ENCODE measurements around the gene NINJ2. TPM values are rescaled to one million over a fixed set of nuclear protein-coding genes. Genes with fewer than 3 reads are reported as not detected.

Gene NINJ2
- total RNA-seq, 2 donors from 2014 or later: 2.1 to 4.2 TPM

DNA sequence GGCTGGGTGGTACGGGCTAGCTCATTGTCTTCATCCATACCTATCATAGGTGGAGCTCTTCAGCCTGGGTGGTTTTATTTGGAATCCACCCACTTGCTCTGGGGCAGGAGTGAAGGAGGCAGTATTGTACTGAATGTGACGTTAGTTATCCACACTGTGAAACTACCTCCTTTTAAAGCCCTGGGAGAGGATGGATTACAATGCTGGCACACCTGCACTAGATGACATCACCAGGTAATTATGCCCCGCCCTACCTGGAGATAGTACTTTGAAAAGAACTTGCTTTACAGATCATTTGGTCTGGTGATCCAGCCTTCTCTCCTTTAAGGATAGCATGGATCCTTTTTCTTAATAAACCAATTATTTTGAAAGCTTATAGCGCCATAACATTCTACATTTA lies 125.5 kb downstream of the NINJ2 start:
- intact Hi-C loops (cut with DNase I): no loop called here
- Histone ChIP-seq H3K9ac (ENCODE audit: low read depth in 2 of 2, low read length in 2 of 2) (peak overlapping the region in 1 of 2 donors; percentile 75), H3K27me3 (no peaks in the 10 kb centered on the region), H3K27ac (peak overlapping the region; percentile 88), H3K36me3 (no peaks in the 10 kb centered on the region), H3K9me3 (no peaks in the 10 kb centered on the region), H3K4me3 (no peak overlapping the region), H3K4me1 (peaks cover 7% of the 10 kb centered on the region)
- DNase-seq: peak; percentile 91
- no peak for TF ChIP-seq CTCF (IDR thresholded peaks at IDR 0.05)

- peaks cover 7% of the 10 kb centered on the region for H3K4me1 ChIP-seq
- no peaks in the 10 kb centered on the region for H3K27me3 ChIP-seq
- no peak for DNase-seq
- TF ChIP-seq CTCF (IDR thresholded peaks at IDR 0.05): no peak
- H3K9me3 ChIP-seq: no peaks in the 10 kb centered on the region
- H3K4me3 ChIP-seq: no peak overlapping the region
- H3K27ac ChIP-seq: peak overlapping the region; percentile 74
- H3K9ac ChIP-seq (ENCODE audit: low read depth in 2 of 2, low read length in 2 of 2): no peak overlapping the region
- intact Hi-C loops (cut with DNase I): no loop called here
- H3K36me3 ChIP-seq: no peaks in the 10 kb centered on the region
These were observed 126.4 kb downstream of the NINJ2 start for GRCh38 chr12:536751-537245.

DNA sequence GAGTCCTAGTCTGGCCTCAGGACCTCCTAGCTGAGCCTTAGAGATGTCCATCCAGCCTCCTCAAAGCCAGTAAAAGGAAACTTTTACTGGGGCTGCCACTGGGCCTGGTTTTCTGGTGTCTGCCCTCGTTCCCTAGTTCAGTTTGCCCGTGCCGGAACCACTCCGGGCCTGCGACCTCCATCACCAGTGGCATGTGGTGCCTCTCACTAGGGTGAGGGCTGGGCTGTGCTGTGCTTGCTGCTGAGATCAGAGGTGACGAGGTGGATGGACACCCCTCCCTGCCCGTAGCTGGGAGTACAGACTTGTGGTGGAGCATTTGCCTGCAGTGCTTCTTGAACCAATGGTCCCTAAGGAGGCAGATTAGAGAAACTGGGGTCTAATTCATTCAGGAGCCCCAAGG lies 127.8 kb downstream of the NINJ2 start:
- H3K4me3 ChIP-seq: no peak overlapping the region
- TF ChIP-seq CTCF (IDR thresholded peaks at IDR 0.05): no peak
- intact Hi-C loops (cut with DNase I): no loop called here
- no peaks in the 10 kb centered on the region for H3K36me3 ChIP-seq
- peaks cover 3% of the 10 kb centered on the region for H3K4me1 ChIP-seq
- no peak for DNase-seq
- H3K27ac ChIP-seq: no peak overlapping the region
- H3K9me3 ChIP-seq: no peaks in the 10 kb centered on the region
- H3K27me3 ChIP-seq: no peaks in the 10 kb centered on the region
- no peak overlapping the region for H3K9ac ChIP-seq (ENCODE audit: low read depth in 2 of 2, low read length in 2 of 2)

DNA sequence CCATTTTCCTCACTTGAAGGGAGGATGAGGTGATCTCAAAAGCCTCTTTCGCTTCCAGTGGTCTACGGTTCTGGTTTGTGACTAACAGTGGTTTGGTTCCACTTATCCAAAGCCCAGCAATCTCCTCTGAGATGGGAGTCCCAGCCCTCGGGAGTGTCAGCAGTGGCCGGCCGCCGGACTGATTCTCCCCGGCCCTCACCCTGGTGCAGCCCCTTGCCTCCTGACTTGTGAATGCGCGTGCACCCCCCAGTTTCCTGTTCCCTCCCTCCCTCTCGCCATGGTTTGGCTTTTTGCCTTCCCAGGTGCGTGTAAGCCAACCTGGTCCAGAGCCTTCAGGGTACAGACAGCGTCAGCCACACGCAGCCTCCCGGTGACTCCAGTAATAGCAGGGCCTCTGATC lies 129.0 kb downstream of the NINJ2 start:
- DNase-seq: no peak
- H3K9ac ChIP-seq (ENCODE audit: low read depth in 2 of 2, low read length in 2 of 2): no peak overlapping the region
- H3K4me1 ChIP-seq: no peaks in the 10 kb centered on the region
- intact Hi-C loops (cut with DNase I): no loop called here
- no peak for TF ChIP-seq CTCF (IDR thresholded peaks at IDR 0.05)
- H3K27ac ChIP-seq: no peak overlapping the region
- H3K9me3 ChIP-seq: no peaks in the 10 kb centered on the region
- H3K27me3 ChIP-seq: no peaks in the 10 kb centered on the region
- H3K4me3 ChIP-seq: no peak overlapping the region
- H3K36me3 ChIP-seq: no peaks in the 10 kb centered on the region

DNA sequence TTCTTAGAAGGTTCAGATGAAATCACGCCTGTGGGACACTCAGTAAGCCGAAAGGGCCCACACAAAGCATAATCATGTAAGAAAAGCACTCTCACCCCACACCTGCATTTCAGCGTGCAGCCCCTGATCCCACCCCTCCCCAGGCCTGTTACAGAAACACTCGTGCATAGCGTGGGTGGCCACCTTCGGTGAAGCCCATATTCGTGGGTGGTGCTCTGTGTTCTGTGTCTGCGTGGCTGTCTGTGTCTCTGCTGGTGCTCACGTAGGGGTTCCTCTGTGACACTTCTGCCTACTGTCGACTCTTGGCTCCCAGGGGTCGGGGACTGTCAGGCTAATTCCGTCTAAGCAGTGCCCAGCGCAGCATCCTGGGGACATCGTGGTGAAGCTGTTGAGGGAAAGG lies 129.5 kb downstream of the NINJ2 start:
- no peak overlapping the region for H3K27ac ChIP-seq
- H3K27me3 ChIP-seq: no peaks in the 10 kb centered on the region
- H3K9ac ChIP-seq (ENCODE audit: low read depth in 2 of 2, low read length in 2 of 2): no peak overlapping the region
- intact Hi-C loops (cut with DNase I): no loop called here
- no peak for DNase-seq
- H3K4me1 ChIP-seq: no peaks in the 10 kb centered on the region
- no peaks in the 10 kb centered on the region for H3K36me3 ChIP-seq
- no peak for TF ChIP-seq CTCF (IDR thresholded peaks at IDR 0.05)
- H3K9me3 ChIP-seq: no peaks in the 10 kb centered on the region
- no peak overlapping the region for H3K4me3 ChIP-seq
